Small intestine (tissue), 7 donors: ENCODE measurements around the gene SNPH. TPM values are rescaled to one million over a fixed set of nuclear protein-coding genes. Genes with fewer than 3 reads are reported as not detected.

Experiments
- DNase-seq, 2 donors: peaks; one replicate each; pipeline versions ENCODE4 v3.0.0 to v3.0.0-alpha.2; 2013
- FAIRE-seq: peaks from 2 replicates; lab custom pipeline; 2012; peaks lifted over from hg19 to GRCh38; lab: Jason Lieb, UNC
- H3K27ac ChIP-seq, 3 donors: one replicate each; pipeline ENCODE4 v1.5.1; 2013; ENCODE audit warnings: low read length in 2 of 3, mild to moderate bottlenecking in 2 of 3, control low read depth in 1 of 3, inconsistent platforms in 1 of 3, low read depth in 1 of 3, moderate library complexity in 1 of 3
- H3K27me3 ChIP-seq, 3 donors: one replicate each; pipeline ENCODE4 v1.6.1; 2013; ENCODE audit warnings: low read length in 3 of 3, inconsistent platforms in 1 of 3; ENCODE audit not compliant: control insufficient read depth in 3 of 3, insufficient read depth in 3 of 3
- H3K36me3 ChIP-seq, 3 donors: one replicate each; pipeline ENCODE4 v1.6.1; 2013; ENCODE audit warnings: low read length in 3 of 3, inconsistent platforms in 1 of 3, low read depth in 1 of 3, mild to moderate bottlenecking in 1 of 3, moderate library complexity in 1 of 3; ENCODE audit not compliant: control insufficient read depth in 3 of 3, insufficient read depth in 2 of 3
- H3K4me1 ChIP-seq, 3 donors: one replicate each; pipeline ENCODE4 v1.6.1; 2013; ENCODE audit warnings: low read length in 2 of 3, inconsistent platforms in 1 of 3, low read depth in 1 of 3, mild to moderate bottlenecking in 1 of 3, moderate library complexity in 1 of 3; ENCODE audit not compliant: control insufficient read depth in 3 of 3, insufficient read depth in 2 of 3
- H3K4me3 ChIP-seq, 3 donors: one replicate each; pipeline ENCODE4 v1.5.1; 2013; ENCODE audit warnings: low read length in 3 of 3, control low read depth in 1 of 3, inconsistent platforms in 1 of 3, low read depth in 1 of 3, mild to moderate bottlenecking in 1 of 3, moderate library complexity in 1 of 3
- H3K9me3 ChIP-seq, 2 donors: one replicate each; pipeline ENCODE4 v1.6.1; 2013; ENCODE audit warnings: low read depth in 1 of 2, low read length in 1 of 2; ENCODE audit not compliant: control insufficient read depth in 2 of 2, insufficient read depth in 1 of 2
- WGBS, 3 donors: extraction: QIAGEN DNeasy Blood & Tissue Kit; methylation state at CpG; one replicate each; pipeline ENCODE4 v1.1.7; 2013; 5-methylcytosine and 5-hydroxymethylcytosine counted together
- polyA plus RNA-seq, 4 donors: library from polyadenylated mRNA; stranded (reverse) in 3 of 4; unstranded in 1 of 4; fragments of 200-250 nt in 3 of 4; fragments of 120-200 nt in 1 of 4; gene quantifications; one replicate each; pipeline versions ENCODE4 v1.2.1 to v1.2.3, GENCODE V29; 2013
- donor health status: healthy with polysubstance abuse.
- donor health status: control.
- donor health status: control.
- donor health status: Bipolar disorder and iron deficiency.
- donor health status: healthy.

Gene SNPH
- polyA plus RNA-seq, 4 donors = 0.45 to 3.2 (median 0.73) TPM

DNA sequence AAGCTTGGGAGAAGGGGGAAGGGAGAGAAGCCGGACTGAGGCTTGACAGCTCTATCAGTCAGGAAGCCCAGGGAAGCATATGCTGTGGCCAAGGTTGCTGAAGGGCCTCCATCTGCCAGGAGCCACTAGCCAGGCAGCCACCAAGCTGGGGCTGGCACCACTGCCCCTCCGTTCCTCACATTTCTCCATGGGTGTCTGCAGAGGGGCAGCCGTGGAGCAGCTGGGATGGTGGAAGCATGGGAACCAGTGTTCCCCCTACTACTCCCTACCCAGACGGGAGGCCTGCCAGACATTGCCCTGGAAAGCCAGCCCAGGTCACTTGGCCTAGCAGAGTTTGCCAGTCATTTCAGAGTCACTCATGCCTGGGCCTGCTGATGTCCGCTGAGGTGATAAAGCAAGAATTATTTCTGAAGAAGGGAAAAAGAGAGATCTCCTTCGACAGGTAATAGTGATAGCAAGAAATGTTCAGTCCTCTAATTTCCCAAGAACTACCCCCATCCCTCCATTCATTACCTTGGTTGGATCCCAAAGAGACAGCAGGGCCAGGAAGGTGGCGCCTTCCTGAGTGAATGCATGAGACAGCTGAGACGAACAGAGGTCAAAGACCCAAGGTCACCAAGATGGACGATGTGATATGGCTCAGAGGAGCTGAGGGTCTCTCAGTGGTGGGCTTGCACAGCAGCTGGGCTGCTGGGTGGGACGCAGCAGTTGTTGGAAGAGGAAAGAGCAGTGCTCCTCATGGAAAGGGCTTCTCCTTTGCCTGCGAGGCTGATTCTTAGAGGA, 21.9 kb downstream of the SNPH start:
- DNase-seq = no peak
- H3K9me3 ChIP-seq = no peaks in the 10 kb centered on the region
- no peak overlapping the region for H3K4me3 ChIP-seq
- 78 to 89% (median 87%) methylated on average over 11 of the region's 11 CpGs for WGBS, 3 donors
- H3K27me3 ChIP-seq = no peaks in the 10 kb centered on the region
- no peak for FAIRE-seq
- no peaks in the 10 kb centered on the region for H3K36me3 ChIP-seq
- no peak overlapping the region for H3K27ac ChIP-seq
- H3K4me1 ChIP-seq = no peaks in the 10 kb centered on the region

DNA sequence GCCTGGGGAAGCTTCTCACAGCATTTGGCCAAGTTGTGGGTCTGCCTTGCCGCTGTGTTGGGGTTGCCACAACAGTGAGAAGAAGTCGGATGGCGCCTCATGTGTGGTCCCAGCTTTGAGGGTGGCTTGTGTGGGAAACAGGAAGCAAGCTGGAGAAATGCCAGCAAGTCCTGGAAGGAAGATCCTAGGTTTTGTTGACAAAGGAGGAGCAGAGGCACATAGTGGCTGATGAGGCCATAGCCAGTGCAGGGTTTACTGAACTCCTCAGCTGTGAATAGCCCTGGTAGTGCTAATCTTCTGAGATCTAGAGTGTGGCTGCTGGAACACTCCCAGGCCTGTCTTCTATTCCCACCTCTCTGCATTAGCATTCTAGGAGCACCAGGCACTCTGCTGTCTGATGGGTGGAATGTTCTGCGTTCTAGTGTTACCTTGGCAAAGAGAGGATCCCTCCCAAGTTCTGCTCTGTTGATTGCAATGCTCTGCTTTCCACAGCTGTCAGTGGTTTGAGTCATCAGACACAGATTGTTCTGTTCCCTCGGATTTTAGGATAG, 25.2 kb downstream of the SNPH start:
- Histone ChIP-seq H3K4me3 (no peak overlapping the region), H3K27me3 (no peaks in the 10 kb centered on the region), H3K9me3 (no peaks in the 10 kb centered on the region), H3K36me3 (no peaks in the 10 kb centered on the region), H3K4me1 (no peaks in the 10 kb centered on the region), H3K27ac (peak overlapping the region in 1 of 3 donors; percentile 24)
- WGBS, 3 donors = 58 to 89% (median 72%) methylated on average over 5 of the region's 5 CpGs
- FAIRE-seq (no peak), DNase-seq (no peak)

DNA sequence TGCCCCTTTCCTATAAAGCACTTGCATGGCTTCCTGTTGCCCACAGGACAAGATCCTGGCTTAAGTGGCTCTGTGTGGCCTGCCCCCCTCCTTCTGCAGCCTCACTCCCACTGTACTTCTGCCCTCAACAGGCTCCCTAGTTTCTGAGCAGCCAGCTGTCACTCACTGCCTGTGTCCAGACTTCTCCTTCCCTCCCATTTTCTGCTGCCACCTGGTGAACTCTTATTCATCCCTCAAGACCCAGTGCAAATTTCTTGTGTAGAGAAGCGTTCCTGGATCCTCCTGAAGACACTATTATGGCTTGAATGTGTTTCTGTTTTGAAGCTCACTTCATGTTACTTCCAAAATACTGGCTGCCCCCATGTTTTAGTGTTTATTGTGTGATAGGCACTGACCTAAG, 26.5 kb downstream of the SNPH start:
- Histone ChIP-seq H3K27ac (no peak overlapping the region), H3K27me3 (no peaks in the 10 kb centered on the region), H3K36me3 (peaks cover 0 to 2% (median 0%) of the 10 kb centered on the region in 3 donors), H3K4me1 (no peaks in the 10 kb centered on the region), H3K9me3 (no peaks in the 10 kb centered on the region), H3K4me3 (no peak overlapping the region)
- 88 to 91% (median 88%) methylated on average over 1 of the region's 1 CpG for WGBS, 3 donors
- DNase-seq (no peak), FAIRE-seq (no peak)

DNA sequence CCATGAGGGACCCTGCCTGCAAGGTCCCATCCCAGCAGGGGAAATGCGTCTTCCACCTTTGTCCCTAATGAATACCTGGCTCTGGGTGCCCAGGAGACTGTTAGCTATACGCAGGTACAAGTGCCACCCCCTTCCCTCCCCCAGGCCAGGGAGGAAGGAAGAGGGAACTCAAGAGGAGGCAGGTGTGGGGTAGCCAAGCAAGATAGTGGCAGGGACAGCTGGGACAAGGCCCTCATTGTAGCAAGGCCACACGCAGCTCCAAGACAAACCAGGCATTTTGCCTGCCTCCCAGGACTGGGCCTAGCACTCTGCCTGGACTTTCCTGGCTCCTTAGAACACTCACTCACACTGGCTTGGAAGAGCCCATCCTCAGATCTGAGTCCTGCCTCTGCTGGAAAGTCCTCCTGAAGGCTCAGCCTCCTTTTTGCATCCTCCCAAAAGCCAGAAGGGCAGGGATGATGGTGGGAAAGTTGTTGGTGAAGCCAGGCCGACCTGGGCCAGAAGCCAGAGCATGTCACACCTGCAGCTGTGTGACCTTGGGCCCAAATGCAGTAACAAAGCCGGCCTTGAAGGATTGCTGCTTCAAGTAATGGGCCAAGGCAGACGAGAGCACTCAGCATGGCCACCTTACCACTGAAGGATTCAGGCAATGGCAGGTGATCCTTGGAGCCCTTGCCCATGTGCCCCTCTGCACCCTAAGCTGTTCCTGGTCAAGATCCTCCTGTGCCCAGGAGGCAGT, 27.7 kb downstream of the SNPH start:
- H3K4me1 ChIP-seq = no peaks in the 10 kb centered on the region
- DNase-seq = no peak
- H3K27me3 ChIP-seq = no peaks in the 10 kb centered on the region
- WGBS, 3 donors = 44 to 75% (median 51%) methylated on average over 6 of the region's 6 CpGs
- H3K36me3 ChIP-seq = peaks cover 0 to 2% (median 0%) of the 10 kb centered on the region in 3 donors
- no peaks in the 10 kb centered on the region for H3K9me3 ChIP-seq
- H3K4me3 ChIP-seq = no peak overlapping the region
- no peak overlapping the region for H3K27ac ChIP-seq
- no peak for FAIRE-seq

DNA sequence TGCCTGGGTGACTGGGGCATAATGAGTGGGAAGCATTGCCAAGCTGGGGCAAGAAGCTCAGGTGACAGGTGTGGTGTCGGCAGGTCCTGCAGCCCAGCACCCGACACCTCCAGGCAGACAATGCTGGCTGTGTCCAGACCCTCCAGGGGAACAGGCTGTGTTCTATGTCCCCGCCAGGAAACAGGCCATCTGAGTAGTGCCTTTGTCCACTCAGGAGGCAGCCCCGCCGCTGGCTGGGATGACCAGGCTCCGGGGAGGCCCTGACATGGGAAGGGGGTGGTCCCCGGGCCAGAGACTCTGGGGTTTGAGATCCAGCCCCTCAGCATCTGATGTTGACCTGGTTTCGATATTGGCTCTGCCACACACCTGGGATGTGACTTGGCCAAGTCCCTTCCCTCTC, 28.4 kb downstream of the SNPH start:
- Histone ChIP-seq H3K27me3 (no peaks in the 10 kb centered on the region), H3K36me3 (peaks cover 0 to 2% (median 0%) of the 10 kb centered on the region in 3 donors), H3K9me3 (no peaks in the 10 kb centered on the region), H3K4me3 (no peak overlapping the region), H3K4me1 (no peaks in the 10 kb centered on the region), H3K27ac (no peak overlapping the region)
- DNase-seq (no peak), FAIRE-seq (no peak)
- 88 to 93% (median 92%) methylated on average over 8 of the region's 8 CpGs for WGBS, 3 donors

DNA sequence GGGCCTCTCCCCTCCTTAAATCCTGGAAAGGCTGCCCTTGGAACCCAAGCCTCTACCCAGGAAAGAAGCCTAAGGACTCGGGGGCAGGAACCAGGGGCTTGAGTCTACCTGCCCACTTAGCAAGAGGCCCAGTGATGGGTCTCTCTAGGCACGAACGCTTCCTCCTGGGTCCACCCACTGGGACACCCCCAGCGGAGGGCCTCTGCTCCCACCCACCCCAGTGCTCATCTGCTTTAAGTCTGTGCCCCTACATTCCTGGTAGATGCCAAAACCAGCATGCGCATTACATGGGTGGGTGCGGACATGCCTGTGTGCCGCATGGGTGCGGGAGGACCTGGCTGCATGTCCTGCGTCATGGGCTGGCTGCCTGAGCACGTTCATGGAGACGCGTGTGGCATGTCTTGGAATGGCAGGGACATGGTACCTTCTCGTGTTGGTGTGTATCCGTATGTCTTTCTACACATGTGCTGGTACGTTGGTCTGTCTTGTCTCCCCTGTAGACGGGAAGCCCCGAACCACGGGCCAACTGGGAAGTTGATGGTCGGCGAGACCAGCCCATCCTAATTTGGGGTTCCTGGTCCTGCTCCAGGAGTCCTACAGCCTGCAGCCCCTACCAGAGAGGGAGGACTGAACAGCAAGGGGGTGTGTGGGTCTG, 29.3 kb downstream of the SNPH start:
- 93 to 96% (median 94%) methylated on average over 20 of the region's 20 CpGs for WGBS, 3 donors
- FAIRE-seq (no peak), DNase-seq (no peak)
- Histone ChIP-seq H3K27me3 (no peaks in the 10 kb centered on the region), H3K4me3 (no peak overlapping the region), H3K4me1 (no peaks in the 10 kb centered on the region), H3K9me3 (no peaks in the 10 kb centered on the region), H3K27ac (no peak overlapping the region), H3K36me3 (peaks cover 0 to 2% (median 0%) of the 10 kb centered on the region in 3 donors)

DNA sequence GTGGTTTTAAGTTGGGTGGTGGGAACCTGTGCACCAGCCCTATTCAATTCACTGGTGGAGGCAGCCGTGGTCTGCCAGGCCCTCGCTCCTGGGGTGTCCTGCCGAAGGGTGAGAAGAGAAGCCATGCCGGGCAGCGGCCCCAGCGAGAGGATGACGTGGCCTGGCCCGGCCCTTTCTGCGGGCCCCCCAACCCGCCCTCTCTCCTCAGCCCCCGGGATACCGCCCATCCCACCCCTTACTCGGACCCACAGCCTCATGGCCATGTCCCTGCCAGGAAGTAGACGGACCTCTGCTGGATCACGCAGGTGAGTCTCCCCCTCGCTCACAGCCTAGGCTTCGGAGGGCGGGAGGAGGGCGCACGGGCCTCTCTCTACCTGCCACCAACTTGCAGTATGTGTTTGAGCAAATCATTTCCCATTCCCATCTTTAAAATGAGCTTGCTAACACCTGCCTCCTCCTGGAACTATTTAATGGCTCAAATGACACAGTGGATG, 30.1 kb downstream of the SNPH start:
- Histone ChIP-seq H3K9me3 (no peaks in the 10 kb centered on the region), H3K36me3 (peaks cover 0 to 2% (median 0%) of the 10 kb centered on the region in 3 donors), H3K27me3 (no peaks in the 10 kb centered on the region), H3K4me1 (peaks cover 0 to 4% (median 0%) of the 10 kb centered on the region in 3 donors), H3K4me3 (no peak overlapping the region), H3K27ac (no peak overlapping the region)
- DNase-seq = no peak
- WGBS, 3 donors = 92 to 94% (median 92%) methylated on average over 17 to 20 of the region's 20 CpGs
- FAIRE-seq = no peak

DNA sequence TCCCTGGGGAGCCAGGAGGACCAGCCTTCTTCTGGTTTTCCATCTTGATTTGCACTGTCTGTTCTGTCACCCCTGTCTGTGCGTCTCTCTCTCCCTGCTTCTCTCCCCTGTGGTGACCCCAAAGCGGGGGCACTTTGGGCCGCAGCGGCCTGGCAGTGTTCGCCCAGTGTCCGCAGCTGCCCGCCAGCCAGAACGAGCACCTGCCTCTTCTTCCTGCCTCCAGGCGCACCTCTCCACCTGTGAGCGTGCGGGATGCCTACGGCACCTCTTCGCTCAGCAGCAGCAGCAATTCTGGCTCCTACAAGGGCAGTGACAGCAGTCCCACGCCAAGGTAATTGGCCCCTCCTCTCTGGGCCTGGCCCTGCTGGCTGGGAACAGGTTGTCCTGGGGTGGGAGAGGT, 30.8 kb downstream of the SNPH start:
- 90 to 93% (median 92%) methylated on average over 14 of the region's 14 CpGs for WGBS, 3 donors
- Histone ChIP-seq H3K27ac (no peak overlapping the region), H3K4me1 (peaks cover 0 to 4% (median 0%) of the 10 kb centered on the region in 3 donors), H3K36me3 (peaks cover 0 to 2% (median 0%) of the 10 kb centered on the region in 3 donors), H3K9me3 (no peaks in the 10 kb centered on the region), H3K27me3 (no peaks in the 10 kb centered on the region), H3K4me3 (no peak overlapping the region)
- FAIRE-seq (no peak), DNase-seq (no peak)
